Measurements from ENCODE around the gene CERS1. TPM values are rescaled to one million over a fixed set of nuclear protein-coding genes. Genes with fewer than 3 reads are reported as not detected.
A peak's percentile ranks its signal among the peaks of the same experiment; 100 is the strongest.

CERS1 gene
- total RNA-seq = 1 to 10 TPM in 1 of 2 donors, under 1 TPM in 1; 0.79 to 1.6 TPM

DNA sequence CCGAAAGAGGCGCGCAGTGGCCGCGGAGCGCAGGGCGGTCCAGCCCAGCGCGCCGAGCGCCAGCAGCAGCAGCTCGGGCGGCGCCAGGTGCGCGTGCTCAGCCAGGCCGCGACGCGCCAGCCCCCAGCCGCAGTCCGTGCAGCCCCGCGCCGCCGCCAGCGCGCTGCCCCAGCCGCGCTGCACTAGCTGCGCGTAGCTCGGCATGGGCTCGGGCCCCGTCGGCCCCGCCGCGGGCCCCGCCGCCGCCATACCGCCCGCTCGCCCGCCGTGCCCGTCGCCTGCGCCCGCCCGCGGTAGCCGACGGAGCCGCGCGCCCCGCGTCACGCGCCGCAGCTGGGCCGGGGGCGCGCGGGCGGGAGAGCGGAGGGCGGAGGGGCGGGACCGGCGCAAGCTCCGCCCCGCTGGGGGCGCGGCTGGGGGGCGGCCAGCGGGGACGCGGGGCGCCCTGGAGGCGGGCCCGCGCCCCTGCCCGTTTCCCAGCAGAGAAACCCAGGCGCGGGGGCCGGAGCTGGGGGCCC, at the start of gene CERS1:
Gene CERS1 (minus strand): TSS at position 335 of the 518 bp plus-strand sequence. CDS start 86 bp downstream, at position 249.
- Histone ChIP-seq H3K27me3 (no peaks in the 10 kb centered on the region), H3K4me3 (peak within 1 kb of the TSS; percentile 29 to 55), H3K36me3 (peaks cover 15% of the 10 kb centered on the region), H3K27ac (peak within 1 kb of the TSS in 1 of 2 donors; percentile 16), H3K4me1 (peaks cover 0 to 32% of the 10 kb centered on the region in 2 donors), H3K9me3 (no peaks in the 10 kb centered on the region)
- TF ChIP-seq, protein P1, sequence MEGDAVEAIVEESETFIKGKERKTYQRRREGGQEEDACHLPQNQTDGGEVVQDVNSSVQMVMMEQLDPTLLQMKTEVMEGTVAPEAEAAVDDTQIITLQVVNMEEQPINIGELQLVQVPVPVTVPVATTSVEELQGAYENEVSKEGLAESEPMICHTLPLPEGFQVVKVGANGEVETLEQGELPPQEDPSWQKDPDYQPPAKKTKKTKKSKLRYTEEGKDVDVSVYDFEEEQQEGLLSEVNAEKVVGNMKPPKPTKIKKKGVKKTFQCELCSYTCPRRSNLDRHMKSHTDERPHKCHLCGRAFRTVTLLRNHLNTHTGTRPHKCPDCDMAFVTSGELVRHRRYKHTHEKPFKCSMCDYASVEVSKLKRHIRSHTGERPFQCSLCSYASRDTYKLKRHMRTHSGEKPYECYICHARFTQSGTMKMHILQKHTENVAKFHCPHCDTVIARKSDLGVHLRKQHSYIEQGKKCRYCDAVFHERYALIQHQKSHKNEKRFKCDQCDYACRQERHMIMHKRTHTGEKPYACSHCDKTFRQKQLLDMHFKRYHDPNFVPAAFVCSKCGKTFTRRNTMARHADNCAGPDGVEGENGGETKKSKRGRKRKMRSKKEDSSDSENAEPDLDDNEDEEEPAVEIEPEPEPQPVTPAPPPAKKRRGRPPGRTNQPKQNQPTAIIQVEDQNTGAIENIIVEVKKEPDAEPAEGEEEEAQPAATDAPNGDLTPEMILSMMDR (IDR thresholded peaks at IDR 0.05) = no peak
- DNase-seq (ENCODE audit: low spot score) = no peak

DNA sequence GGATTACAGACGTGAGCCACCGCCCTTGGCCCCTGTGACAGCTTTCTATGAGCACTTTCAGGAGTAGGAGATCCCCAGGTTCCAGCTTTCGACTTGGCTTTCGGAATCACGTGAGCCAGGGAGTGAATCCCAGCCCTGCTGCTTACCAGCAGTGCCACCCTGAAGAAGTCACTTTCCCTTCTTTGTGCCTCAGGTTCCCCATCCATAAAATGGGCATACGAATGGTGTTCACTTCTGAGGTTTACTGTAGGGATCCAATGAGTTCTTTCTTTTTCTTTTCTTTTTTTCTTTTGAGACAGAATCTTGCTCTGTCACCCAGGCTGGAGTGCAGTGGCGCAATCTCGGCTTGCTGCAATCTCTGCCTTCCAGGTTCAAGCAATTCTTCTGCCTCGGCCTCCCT, 49.3 kb upstream of the CERS1 start:
- H3K36me3 ChIP-seq = no peaks in the 10 kb centered on the region
- DNase-seq (ENCODE audit: low spot score) = no peak
- no peak overlapping the region for H3K27ac ChIP-seq
- no peaks in the 10 kb centered on the region for H3K9me3 ChIP-seq
- peaks cover 0 to 9% of the 10 kb centered on the region in 2 donors for H3K4me1 ChIP-seq
- H3K4me3 ChIP-seq = no peak overlapping the region
- TF ChIP-seq, protein P1 (IDR thresholded peaks at IDR 0.05) = no peak
- no peaks in the 10 kb centered on the region for H3K27me3 ChIP-seq

DNA sequence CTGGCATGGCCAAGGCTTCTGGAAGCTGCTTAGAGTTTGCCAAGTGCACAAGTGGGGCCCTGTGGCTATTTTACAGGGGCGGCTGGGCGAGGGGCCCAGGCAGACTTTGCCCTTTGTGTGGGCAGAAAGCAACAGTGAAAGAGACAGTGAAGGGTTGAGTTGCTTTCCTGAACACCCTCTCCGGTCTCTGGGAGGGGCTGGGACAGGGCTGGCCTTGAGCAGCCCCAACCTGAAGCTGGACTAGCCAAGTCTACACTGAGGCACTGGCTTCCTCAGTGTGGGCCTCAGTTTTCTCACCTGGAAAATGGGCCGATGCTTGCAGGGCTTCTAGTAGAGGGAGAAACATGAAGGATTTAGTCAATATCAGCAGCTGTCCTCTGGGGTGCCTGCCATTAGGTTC, 47.5 kb upstream of the CERS1 start:
- H3K4me1 ChIP-seq = peaks cover 0 to 19% of the 10 kb centered on the region in 2 donors
- no peaks in the 10 kb centered on the region for H3K36me3 ChIP-seq
- no peak overlapping the region for H3K27ac ChIP-seq
- TF ChIP-seq, protein P1 (IDR thresholded peaks at IDR 0.05) = no peak
- H3K27me3 ChIP-seq = no peaks in the 10 kb centered on the region
- no peaks in the 10 kb centered on the region for H3K9me3 ChIP-seq
- no peak overlapping the region for H3K4me3 ChIP-seq
- no peak for DNase-seq (ENCODE audit: low spot score)

DNA sequence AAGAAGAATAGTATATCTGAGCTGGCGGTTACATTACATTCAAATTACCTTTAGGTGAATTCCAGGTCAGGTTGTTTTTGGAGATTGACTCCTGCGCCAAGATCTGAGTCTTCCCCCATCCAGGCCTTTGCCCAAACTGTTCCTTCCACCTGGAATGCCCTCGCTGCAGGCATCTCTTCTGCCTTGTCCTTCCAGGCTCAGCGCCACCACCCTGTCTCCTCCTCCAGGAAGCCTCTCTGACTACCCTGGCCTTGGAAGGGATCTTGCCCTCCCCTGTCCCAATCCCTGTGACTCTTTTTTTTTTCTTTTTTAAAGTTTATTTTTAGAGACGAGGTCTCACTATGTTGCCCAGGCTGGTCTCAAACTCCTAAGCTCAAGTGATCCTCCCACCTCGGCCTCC, 46.7 kb upstream of the CERS1 start:
- H3K36me3 ChIP-seq = no peaks in the 10 kb centered on the region
- H3K4me1 ChIP-seq = peaks cover 0 to 19% of the 10 kb centered on the region in 2 donors
- H3K27me3 ChIP-seq = no peaks in the 10 kb centered on the region
- TF ChIP-seq, protein P1 (IDR thresholded peaks at IDR 0.05) = no peak
- no peaks in the 10 kb centered on the region for H3K9me3 ChIP-seq
- H3K27ac ChIP-seq = no peak overlapping the region
- DNase-seq (ENCODE audit: low spot score) = no peak
- H3K4me3 ChIP-seq = no peak overlapping the region

GRCh38 chr19:18941628-18942354, 45.8 kb upstream of the CERS1 start:
- no peaks in the 10 kb centered on the region for H3K9me3 ChIP-seq
- no peaks in the 10 kb centered on the region for H3K27me3 ChIP-seq
- TF ChIP-seq, protein P1 (IDR thresholded peaks at IDR 0.05) = no peak
- no peaks in the 10 kb centered on the region for H3K36me3 ChIP-seq
- H3K4me1 ChIP-seq = peaks cover 0 to 19% of the 10 kb centered on the region in 2 donors
- DNase-seq (ENCODE audit: low spot score) = no peak
- H3K27ac ChIP-seq = peak overlapping the region in 1 of 2 donors; percentile 21
- H3K4me3 ChIP-seq = peak overlapping the region in 1 of 2 donors; percentile 75
